ENCODE measurements around the gene MTR. TPM values are rescaled to one million over a fixed set of nuclear protein-coding genes. Genes with fewer than 3 reads are reported as not detected.

The MTR gene
- total RNA-seq, 2 donors from 2014 or later, result 67.4 to 68.7 TPM

DNA sequence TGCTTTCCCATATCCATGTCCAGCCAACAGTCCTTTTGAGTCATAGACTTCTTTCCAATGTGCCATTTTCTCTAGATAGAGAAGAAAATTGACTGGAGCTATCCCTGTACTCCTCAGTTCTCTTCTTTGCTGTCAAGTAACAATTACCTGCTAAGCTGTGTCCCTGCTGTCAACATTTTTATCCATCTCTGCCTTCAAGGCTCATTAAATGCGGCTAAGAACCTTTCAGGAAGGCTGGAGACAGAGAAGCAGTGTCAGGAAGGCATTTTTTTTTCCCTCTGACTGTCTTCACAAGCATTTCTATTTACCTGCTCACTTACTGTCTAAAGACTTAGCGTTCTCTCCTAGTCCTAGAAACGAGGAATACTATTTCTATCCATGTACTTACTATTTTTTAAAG is 69.1 kb downstream of the MTR start:
- no peak for DNase-seq (ENCODE audit: low spot score in 2 of 2)
- peaks cover 18 to 20% of the 10 kb centered on the region in 2 donors for H3K36me3 Mint-ChIP-seq
- no peak for ATAC-seq
- H3K27ac Mint-ChIP-seq, result no peak overlapping the region
- no peaks in the 10 kb centered on the region for H3K9me3 Mint-ChIP-seq

DNA sequence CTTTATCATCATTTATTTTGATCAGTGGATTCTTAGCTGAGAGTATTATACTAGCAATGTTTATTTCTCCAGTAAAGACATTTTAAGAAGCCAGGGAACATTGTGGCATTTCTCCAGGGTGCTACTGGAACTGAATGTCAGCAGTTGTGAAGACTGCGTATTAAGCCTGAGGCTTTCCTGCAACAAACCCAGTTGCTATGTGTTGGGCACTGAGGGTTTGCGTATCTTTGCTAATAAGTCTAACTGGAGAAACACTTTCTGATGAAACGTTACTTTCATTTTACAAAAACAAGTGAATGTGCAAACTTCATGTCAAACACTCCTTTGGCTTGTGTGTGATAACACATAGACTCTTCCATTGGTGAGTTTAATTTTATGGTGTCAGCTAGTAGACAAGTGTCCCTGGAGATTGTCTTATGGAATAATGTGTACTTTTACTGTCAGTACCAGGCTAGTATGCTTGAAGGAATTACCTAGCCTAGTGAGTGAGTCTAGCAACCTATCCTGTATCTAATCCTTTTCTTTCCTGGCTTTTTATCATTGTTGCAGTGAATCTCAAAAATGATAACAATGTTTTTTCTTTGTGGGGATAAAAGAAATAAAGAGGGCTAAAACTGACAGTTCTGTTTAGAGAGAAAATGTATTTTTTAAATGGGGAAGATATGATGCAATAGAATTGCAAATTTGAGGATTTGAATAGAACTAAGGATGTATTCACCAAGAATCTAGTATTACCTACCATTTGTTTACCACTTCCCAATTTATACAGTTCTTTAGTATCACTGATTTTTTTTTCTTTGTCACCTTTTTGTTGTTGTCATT is 70.1 kb downstream of the MTR start:
- H3K36me3 Mint-ChIP-seq, result peaks cover 12 to 17% of the 10 kb centered on the region in 2 donors
- H3K9me3 Mint-ChIP-seq, result no peaks in the 10 kb centered on the region
- no peak for ATAC-seq
- peak overlapping the region; percentile 25 to 66 for H3K27ac Mint-ChIP-seq
- no peak for DNase-seq (ENCODE audit: low spot score in 2 of 2)

DNA sequence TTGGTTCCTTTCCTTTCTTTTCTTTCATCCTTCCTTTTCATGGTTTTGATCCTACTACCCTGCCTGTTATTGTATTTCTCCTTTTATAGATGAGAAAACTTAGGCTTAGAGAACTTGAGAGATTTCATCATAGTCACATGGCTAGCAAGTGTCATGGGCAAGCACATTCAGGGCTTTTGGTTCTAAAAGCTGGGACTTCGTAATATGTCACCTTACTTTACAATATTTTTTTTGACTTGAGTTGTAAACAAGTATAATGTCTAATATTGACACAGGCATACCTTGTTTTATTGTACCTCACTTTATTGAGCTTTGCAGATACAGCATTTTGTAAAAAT is 70.7 kb downstream of the MTR start:
- DNase-seq (ENCODE audit: low spot score in 2 of 2) (no peak), ATAC-seq (no peak)
- Mint-ChIP-seq H3K36me3 (peaks cover 18 to 19% of the 10 kb centered on the region in 2 donors), H3K9me3 (no peaks in the 10 kb centered on the region), H3K27ac (peak overlapping the region in 1 of 2 donors; percentile 66)

DNA sequence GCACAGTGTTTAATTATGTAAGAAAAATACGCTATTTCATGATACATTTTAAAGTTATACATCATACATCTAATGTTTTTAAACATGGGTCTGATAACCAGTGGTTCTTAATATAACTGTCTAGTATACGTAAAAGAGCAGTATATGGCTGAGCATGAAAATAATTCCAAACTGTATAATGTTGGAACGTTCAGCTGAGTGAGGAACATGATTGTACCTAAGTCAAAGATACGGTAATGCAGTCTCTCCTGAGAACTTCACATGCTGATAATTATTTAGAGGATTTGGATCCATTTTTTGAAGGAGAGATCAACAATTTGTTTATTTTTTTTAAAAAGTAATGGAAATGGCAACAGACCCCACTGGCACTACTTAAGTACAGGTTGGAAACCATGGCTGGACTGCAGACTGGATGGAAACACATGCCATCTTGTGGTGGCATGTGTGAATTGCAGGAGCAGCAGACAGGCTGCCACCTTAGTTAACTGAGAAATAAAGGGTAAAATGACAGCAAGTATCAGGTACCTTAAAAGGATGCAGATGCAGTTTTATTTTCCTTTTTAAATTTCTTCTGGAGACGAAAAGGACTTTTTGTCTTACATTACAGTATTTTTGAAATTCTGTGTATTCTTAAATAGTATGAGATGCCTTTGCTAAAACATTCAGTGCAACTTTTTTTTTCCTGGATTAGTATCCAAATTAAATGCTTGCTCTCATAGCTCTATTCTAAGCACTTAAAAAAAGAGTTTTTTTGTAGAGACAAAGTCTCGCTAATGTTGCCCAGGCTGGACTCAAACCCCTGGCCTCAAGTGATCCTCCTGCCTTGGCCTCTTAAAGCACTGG is 73.8 kb downstream of the MTR start:
- ATAC-seq, result peak; percentile 56 to 72
- DNase-seq (ENCODE audit: low spot score in 2 of 2), result peak in 1 of 2 donors; percentile 27
- H3K9me3 Mint-ChIP-seq, result no peaks in the 10 kb centered on the region
- H3K27ac Mint-ChIP-seq, result no peak overlapping the region
- H3K36me3 Mint-ChIP-seq, result peaks cover 6 to 11% of the 10 kb centered on the region in 2 donors

- peaks cover 6 to 11% of the 10 kb centered on the region in 2 donors for H3K36me3 Mint-ChIP-seq
- peak overlapping the region in 1 of 2 donors; percentile 80 for H3K27ac Mint-ChIP-seq
- H3K9me3 Mint-ChIP-seq, result no peaks in the 10 kb centered on the region
- no peak for ATAC-seq
- DNase-seq (ENCODE audit: low spot score in 2 of 2), result no peak
These were observed 74.8 kb downstream of the MTR start for GRCh38 chr1:236869911-236870310.

DNA sequence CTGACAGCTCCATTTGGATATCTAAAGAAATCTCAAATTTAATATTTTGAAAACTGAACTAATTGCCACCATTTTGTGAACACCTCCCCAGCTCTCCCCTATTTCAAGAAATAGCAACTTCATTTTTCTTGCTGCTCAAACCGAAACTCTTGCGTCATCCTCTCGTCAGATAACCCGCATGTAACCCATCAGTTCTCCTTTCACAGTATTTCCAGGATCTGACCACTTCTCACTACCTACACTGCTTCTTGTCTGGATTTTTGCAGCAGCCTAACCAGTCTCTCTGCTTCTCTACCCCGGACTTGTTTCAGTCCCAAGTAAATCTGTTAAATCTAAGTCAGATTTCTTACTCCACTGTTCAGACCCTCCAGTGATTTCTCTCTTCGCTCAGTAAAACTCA is 75.6 kb downstream of the MTR start:
- Mint-ChIP-seq H3K27ac (peak overlapping the region in 1 of 2 donors; percentile 15), H3K9me3 (no peaks in the 10 kb centered on the region)
- DNase-seq (ENCODE audit: low spot score in 2 of 2), result no peak

DNA sequence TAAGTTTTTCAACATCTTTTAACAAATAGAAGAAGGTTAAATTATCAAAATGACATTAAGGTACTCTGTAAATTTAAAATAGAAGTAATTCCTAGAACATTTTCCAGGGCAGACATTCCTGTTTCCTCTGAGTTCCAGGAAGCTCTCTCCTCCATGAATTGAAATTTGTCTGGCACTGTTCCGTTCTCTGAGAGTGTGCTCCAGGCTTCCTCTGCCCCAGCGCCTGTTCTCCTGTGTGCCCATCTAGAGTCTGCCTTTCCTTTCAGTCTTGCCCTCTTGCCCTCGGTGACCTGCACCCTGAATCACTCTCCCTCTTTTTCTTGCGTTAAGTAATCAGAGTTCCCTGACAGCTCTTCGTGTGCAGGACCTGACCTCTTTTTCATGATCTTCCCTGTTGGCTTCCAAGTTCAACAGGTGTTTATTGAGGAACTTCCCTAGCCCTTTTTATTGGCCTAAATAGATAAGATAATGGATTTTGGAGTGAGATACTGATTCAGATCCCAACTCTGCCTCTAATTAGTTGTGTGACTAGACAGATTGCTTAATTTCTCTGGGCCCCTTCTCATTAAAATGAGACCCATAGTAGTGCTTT is 77.1 kb downstream of the MTR start:
- ATAC-seq (no peak), DNase-seq (ENCODE audit: low spot score in 2 of 2) (no peak)
- H3K27ac Mint-ChIP-seq, result peak overlapping the region in 1 of 2 donors; percentile 80
- no peaks in the 10 kb centered on the region for H3K9me3 Mint-ChIP-seq
- H3K36me3 Mint-ChIP-seq, result peaks cover 6 to 11% of the 10 kb centered on the region in 2 donors

More for the DNA sequence above, 75.6 kb downstream of the MTR start:
- no peak for ATAC-seq
- peaks cover 6 to 11% of the 10 kb centered on the region in 2 donors for H3K36me3 Mint-ChIP-seq

DNA sequence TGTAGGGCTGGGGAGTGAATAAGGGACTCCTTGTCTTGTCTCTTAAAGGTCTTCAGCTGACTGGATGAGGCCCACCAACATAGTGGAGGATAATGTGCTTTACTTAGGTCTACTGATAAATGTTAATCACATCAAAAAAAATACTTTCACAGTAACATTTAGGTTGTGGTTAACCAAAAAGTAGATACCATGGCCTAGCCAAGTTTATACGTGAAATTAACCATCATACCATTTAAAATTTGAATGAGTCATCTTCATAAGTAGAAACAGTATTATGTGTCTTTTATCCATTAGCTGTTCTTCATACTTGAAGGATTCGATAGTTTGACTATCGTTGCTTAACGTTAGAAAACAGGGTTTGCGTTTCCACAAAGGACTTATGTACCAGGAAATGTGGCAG is 80.9 kb downstream of the MTR start:
- DNase-seq (ENCODE audit: low spot score in 2 of 2) (no peak), ATAC-seq (no peak)
- Mint-ChIP-seq H3K9me3 (no peaks in the 10 kb centered on the region), H3K36me3 (peaks cover 0 to 3% of the 10 kb centered on the region in 2 donors), H3K27ac (no peak overlapping the region)

- ATAC-seq (no peak), DNase-seq (ENCODE audit: low spot score in 2 of 2) (no peak)
- Mint-ChIP-seq H3K27ac (no peak overlapping the region), H3K9me3 (no peaks in the 10 kb centered on the region), H3K36me3 (no peaks in the 10 kb centered on the region)
These were observed 82.6 kb downstream of the MTR start for GRCh38 chr1:236877661-236878060.

- no peaks in the 10 kb centered on the region for H3K36me3 Mint-ChIP-seq
- H3K9me3 Mint-ChIP-seq, result no peaks in the 10 kb centered on the region
- no peak for DNase-seq (ENCODE audit: low spot score in 2 of 2)
- H3K27ac Mint-ChIP-seq, result peak overlapping the region in 1 of 2 donors; percentile 9
- ATAC-seq, result no peak
These were observed 85.1 kb downstream of the MTR start for GRCh38 chr1:236880209-236880608.

DNA sequence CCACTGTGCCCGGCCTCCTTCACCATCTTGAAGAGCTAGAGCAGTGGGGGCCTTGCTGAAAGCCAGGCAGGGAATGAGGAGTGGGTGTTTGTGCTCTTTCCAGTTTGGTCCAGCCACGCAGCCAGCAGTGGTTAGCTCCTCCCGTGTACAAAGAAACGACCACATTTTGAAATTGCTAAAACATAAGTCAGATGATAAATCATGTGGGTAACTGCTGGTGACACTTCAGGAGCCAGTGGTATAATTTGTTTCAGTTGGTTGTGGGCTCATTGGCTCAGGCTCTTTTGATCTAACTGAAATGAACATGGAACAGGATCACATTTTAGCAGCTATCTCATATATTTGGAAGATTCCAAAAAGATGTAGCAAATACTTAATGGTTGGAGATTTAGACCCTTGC is 87.6 kb downstream of the MTR start:
- DNase-seq (ENCODE audit: low spot score in 2 of 2) (no peak), ATAC-seq (no peak)
- Mint-ChIP-seq H3K27ac (peak overlapping the region in 1 of 2 donors; percentile 5), H3K36me3 (peaks cover 0 to 10% of the 10 kb centered on the region in 2 donors), H3K9me3 (no peaks in the 10 kb centered on the region)

- Mint-ChIP-seq H3K36me3 (peaks cover 13 to 19% of the 10 kb centered on the region in 2 donors), H3K27ac (no peak overlapping the region), H3K9me3 (no peaks in the 10 kb centered on the region)
- ATAC-seq (no peak), DNase-seq (ENCODE audit: low spot score in 2 of 2) (no peak)
These were observed 91.1 kb downstream of the MTR start for GRCh38 chr1:236886199-236886598.

- DNase-seq (ENCODE audit: low spot score in 2 of 2) (no peak), ATAC-seq (no peak)
- H3K36me3 Mint-ChIP-seq, result peaks cover 21% of the 10 kb centered on the region in 2 donors
- no peak overlapping the region for H3K27ac Mint-ChIP-seq
- H3K9me3 Mint-ChIP-seq, result no peaks in the 10 kb centered on the region
These were observed 92.0 kb downstream of the MTR start for GRCh38 chr1:236887081-236887480.

- H3K36me3 Mint-ChIP-seq, result peaks cover 21 to 25% of the 10 kb centered on the region in 2 donors
- ATAC-seq (no peak), DNase-seq (ENCODE audit: low spot score in 2 of 2) (no peak)
- no peaks in the 10 kb centered on the region for H3K9me3 Mint-ChIP-seq
- peak overlapping the region in 1 of 2 donors; percentile 72 for H3K27ac Mint-ChIP-seq
These were observed 93.0 kb downstream of the MTR start for GRCh38 chr1:236888126-236888525.

GRCh38 chr1:236888903-236889302 is 93.8 kb downstream of the MTR start:
- Mint-ChIP-seq H3K27ac (peak overlapping the region in 1 of 2 donors; percentile 67), H3K36me3 (peaks cover 21 to 25% of the 10 kb centered on the region in 2 donors), H3K9me3 (no peaks in the 10 kb centered on the region)
- DNase-seq (ENCODE audit: low spot score in 2 of 2), result no peak
- ATAC-seq, result no peak

DNA sequence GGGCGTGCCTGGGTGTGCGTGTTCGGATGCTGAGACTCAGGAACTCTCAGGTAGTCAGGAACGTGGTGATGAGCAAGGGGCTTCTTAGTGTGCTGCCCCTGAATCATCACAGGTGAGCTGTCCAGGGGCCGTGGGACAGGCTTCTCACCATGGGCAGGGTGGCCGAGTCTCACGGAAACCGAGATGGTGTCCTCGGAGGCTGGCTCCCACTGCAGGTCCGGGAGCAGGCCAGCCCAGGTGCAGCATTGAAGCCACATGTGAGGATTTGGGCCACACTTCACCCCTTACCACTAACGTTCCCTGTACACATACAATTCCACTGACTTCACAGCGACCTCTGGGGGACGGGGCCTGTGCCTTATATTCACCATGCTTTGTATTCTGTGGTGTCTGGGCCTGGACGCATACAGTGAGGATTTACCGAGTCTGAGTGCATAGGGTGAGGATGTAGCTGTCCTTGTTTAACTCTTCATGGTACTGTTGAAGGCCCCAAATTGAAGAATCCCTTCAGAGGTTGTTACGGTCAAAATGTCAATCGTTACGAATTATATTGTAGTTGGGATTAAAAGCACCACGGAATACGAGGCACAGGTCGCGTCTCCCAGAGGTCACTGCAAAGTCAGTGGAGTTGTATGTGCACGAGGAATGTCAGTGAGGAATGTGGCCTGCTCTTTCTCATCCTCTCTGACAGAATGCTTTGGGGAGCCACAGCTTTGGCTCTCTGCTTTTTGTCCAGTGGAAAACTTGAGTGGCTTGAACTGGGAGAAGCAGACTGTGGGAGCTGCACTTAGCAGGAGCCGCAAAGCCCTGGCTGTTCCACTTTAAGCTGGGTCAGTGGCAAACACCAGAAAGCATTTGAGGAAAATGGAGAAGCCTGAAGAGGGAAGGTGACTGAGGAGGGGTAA is 95.3 kb downstream of the MTR start:
- H3K36me3 Mint-ChIP-seq, result peaks cover 21 to 25% of the 10 kb centered on the region in 2 donors
- no peak for ATAC-seq
- no peaks in the 10 kb centered on the region for H3K9me3 Mint-ChIP-seq
- no peak for DNase-seq (ENCODE audit: low spot score in 2 of 2)
- H3K27ac Mint-ChIP-seq, result peak overlapping the region; percentile 16 to 77

Data from activated naive CD4-positive, alpha-beta T cell treated with anti-CD3 and anti-CD28 coated beads, Interleukin-2, amount 50 U/mL, for 72 hours (primary cell).